Fibroblast of skin of right biceps (primary cell): ENCODE data around the gene HDAC11.
A peak's percentile ranks its signal among the peaks of the same experiment; 100 is the strongest.
"Not testable (repeated sequence)": the region's sequence is repeated elsewhere in the genome, so short reads cannot be mapped to it uniquely, and the experiment has no call there.

Experiments used
- DNase-seq: peaks from one replicate; pipeline ENCODE4 v3.0.0-alpha.2; 2013

HDAC11 gene

GRCh38 chr3:13470894-13471574 lies 9.1 kb upstream of the HDAC11 start:
- no peak for DNase-seq

GRCh38 chr3:13472286-13472685 lies 7.8 kb upstream of the HDAC11 start:
- no peak for DNase-seq

- DNase-seq, result no peak
Observed at GRCh38 chr3:13473020-13473419, 7.1 kb upstream of the HDAC11 start.

GRCh38 chr3:13474021-13474420 lies 6.1 kb upstream of the HDAC11 start:
- no peak for DNase-seq

GRCh38 chr3:13474776-13475303 lies 5.3 kb upstream of the HDAC11 start:
- no peak for DNase-seq

- no peak for DNase-seq
Observed at GRCh38 chr3:13475871-13476590, 4.1 kb upstream of the HDAC11 start.

GRCh38 chr3:13477943-13478342 lies 2.2 kb upstream of the HDAC11 start:
- no peak for DNase-seq

- DNase-seq, result peak; percentile 15
Observed at GRCh38 chr3:13479332-13479581, 849 bp upstream of the HDAC11 start.

GRCh38 chr3:13480340-13481318 lies 523 bp downstream of the HDAC11 start:
- no peak for DNase-seq

- DNase-seq, result no peak
Observed at GRCh38 chr3:13482106-13482690, 2.1 kb downstream of the HDAC11 start.

GRCh38 chr3:13483286-13483685 lies 3.2 kb downstream of the HDAC11 start:
- no peak for DNase-seq

GRCh38 chr3:13483988-13484695 lies 4.0 kb downstream of the HDAC11 start:
- no peak for DNase-seq

GRCh38 chr3:13484851-13485590 lies 4.9 kb downstream of the HDAC11 start:
- peak; percentile 47 for DNase-seq

GRCh38 chr3:13485630-13486562 lies 5.8 kb downstream of the HDAC11 start:
- not testable (repeated sequence) for DNase-seq

- no peak for DNase-seq
Observed at GRCh38 chr3:13487403-13487802, 7.3 kb downstream of the HDAC11 start.

- no peak for DNase-seq
Observed at GRCh38 chr3:13491206-13491974, 11.3 kb downstream of the HDAC11 start.

- DNase-seq, result no peak
Observed at GRCh38 chr3:13492048-13492447, 11.9 kb downstream of the HDAC11 start.

- DNase-seq, result no peak
Observed at GRCh38 chr3:13492976-13493866, 13.1 kb downstream of the HDAC11 start.
